Osteocyte (in vitro differentiated cells): ENCODE results near the gene SVBP. TPM values are rescaled to one million over a fixed set of nuclear protein-coding genes. Genes with fewer than 3 reads are reported as not detected.
A peak's percentile ranks its signal among the peaks of the same experiment; 100 is the strongest.

Source experiments
- DNase-seq: peaks from one replicate; pipeline ENCODE4 v3.0.0; 2021; ENCODE audit warnings: mixed read lengths; ENCODE audit not compliant: unreplicated experiment; ENCODE audit errors: extremely low spot score
- H3K27ac Mint-ChIP-seq: one replicate; pipeline ENCODE4 v1.8.0; 2021; ENCODE audit warnings: mild to moderate bottlenecking, mixed read lengths; ENCODE audit not compliant: unreplicated experiment
- H3K27me3 Mint-ChIP-seq: one replicate; pipeline ENCODE4 v1.8.0; 2021; ENCODE audit warnings: mixed read lengths; ENCODE audit not compliant: unreplicated experiment
- H3K36me3 Mint-ChIP-seq: one replicate; pipeline ENCODE4 v1.8.0; 2021; ENCODE audit warnings: mixed read lengths; ENCODE audit not compliant: unreplicated experiment
- H3K4me1 Mint-ChIP-seq: one replicate; pipeline ENCODE4 v1.8.0; 2021; ENCODE audit warnings: mixed read lengths; ENCODE audit not compliant: unreplicated experiment
- H3K4me3 Mint-ChIP-seq: one replicate; pipeline ENCODE4 v1.8.0; 2021; ENCODE audit warnings: mild to moderate bottlenecking, moderate library complexity, mixed read lengths; ENCODE audit not compliant: unreplicated experiment
- H3K9me3 Mint-ChIP-seq: one replicate; pipeline ENCODE4 v1.8.0; 2021; ENCODE audit warnings: mixed read lengths; ENCODE audit not compliant: unreplicated experiment
- total RNA-seq: library from RNA; stranded (reverse); gene quantifications from 2 replicates; pipeline ENCODE4 v1.2.1, GENCODE V29; 2021
- TF ChIP-seq, protein P1 (sequence below): fragments of 200-600 bp; sonication (generic); IDR thresholded peaks from 2 replicates; pipeline ENCODE4 v1.5.0; 2021; ENCODE audit warnings: antibody characterized with exemption, mild to moderate bottlenecking, moderate library complexity

Gene SVBP
- total RNA-seq, 1 donor from 2014 or later: 36.8 TPM

DNA sequence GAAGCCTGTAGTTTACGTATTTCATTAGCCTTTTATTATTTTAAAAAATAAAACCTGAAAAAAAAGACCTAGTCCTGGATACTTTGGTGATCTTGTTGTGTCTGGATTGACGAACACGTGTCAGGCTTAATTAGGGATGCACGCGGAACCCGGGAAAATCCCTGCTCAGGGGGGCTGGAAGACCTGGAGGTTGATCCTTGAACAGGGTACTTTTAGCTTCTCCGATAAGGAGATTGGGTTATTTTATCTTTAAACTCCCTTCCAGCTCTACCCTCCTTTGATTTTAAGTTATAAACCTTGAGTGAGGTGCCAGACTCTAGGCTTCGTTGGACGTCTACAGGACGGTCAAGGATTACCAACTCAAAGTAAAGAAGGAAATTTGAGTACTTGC is 28.7 kb upstream of the SVBP start:
- Mint-ChIP-seq H3K36me3 (peaks cover 27% of the 10 kb centered on the region), H3K4me3 (peak overlapping the region; percentile 93), H3K27me3 (no peaks in the 10 kb centered on the region), H3K27ac (peak overlapping the region; percentile 65), H3K4me1 (peaks cover 18% of the 10 kb centered on the region), H3K9me3 (no peaks in the 10 kb centered on the region)
- TF ChIP-seq, protein P1, sequence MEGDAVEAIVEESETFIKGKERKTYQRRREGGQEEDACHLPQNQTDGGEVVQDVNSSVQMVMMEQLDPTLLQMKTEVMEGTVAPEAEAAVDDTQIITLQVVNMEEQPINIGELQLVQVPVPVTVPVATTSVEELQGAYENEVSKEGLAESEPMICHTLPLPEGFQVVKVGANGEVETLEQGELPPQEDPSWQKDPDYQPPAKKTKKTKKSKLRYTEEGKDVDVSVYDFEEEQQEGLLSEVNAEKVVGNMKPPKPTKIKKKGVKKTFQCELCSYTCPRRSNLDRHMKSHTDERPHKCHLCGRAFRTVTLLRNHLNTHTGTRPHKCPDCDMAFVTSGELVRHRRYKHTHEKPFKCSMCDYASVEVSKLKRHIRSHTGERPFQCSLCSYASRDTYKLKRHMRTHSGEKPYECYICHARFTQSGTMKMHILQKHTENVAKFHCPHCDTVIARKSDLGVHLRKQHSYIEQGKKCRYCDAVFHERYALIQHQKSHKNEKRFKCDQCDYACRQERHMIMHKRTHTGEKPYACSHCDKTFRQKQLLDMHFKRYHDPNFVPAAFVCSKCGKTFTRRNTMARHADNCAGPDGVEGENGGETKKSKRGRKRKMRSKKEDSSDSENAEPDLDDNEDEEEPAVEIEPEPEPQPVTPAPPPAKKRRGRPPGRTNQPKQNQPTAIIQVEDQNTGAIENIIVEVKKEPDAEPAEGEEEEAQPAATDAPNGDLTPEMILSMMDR: no peak
- DNase-seq: no peak

DNA sequence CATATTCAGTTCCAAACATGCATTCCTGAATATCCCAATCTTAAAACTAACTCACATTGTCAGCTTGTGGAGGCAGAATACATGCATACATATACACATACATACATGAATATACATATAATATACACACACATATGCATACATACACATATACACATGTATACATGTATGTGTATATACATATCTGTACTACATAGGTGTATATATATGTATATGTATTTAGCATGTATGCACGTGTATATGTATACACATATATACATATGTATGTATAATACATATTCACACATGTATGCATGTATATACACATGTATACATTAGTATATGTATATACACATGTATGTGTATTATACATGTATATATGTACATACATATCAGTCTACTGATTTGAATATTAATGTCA is 28.0 kb upstream of the SVBP start:
- no peaks in the 10 kb centered on the region for H3K27me3 Mint-ChIP-seq
- DNase-seq: no peak
- H3K4me3 Mint-ChIP-seq: no peak overlapping the region
- peaks cover 20% of the 10 kb centered on the region for H3K36me3 Mint-ChIP-seq
- peaks cover 18% of the 10 kb centered on the region for H3K4me1 Mint-ChIP-seq
- no peaks in the 10 kb centered on the region for H3K9me3 Mint-ChIP-seq
- H3K27ac Mint-ChIP-seq: no peak overlapping the region
- TF ChIP-seq, protein P1: no peak

DNA sequence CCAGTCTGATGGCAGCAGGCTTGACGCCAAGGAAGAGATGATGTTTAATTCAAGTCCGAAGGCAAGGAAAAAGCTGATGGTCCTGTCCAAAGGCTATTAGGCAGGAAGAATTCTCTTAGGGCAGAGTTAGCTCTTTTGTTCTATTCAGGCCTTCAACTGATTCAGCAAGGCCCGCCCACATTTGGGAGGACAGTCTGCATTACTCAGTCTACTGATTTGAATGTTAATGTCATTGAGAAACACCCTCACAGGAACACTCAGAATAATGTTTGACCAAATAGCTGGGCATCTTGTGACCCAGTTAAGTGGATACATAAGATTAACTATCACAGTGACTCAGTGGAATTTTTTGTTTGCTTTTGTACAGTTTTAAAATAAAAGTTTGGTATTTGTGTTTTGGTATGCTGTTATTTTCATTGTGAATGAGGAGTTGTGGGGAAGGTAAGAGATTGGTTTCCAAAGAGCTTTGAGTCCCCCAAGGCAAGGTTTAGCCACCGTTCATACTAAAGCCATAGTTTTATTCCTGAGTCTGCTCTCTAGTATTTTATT is 27.5 kb upstream of the SVBP start:
- H3K4me3 Mint-ChIP-seq: no peak overlapping the region
- no peaks in the 10 kb centered on the region for H3K9me3 Mint-ChIP-seq
- H3K4me1 Mint-ChIP-seq: peaks cover 18% of the 10 kb centered on the region
- TF ChIP-seq, protein P1: no peak
- peaks cover 16% of the 10 kb centered on the region for H3K36me3 Mint-ChIP-seq
- no peaks in the 10 kb centered on the region for H3K27me3 Mint-ChIP-seq
- no peak for DNase-seq
- H3K27ac Mint-ChIP-seq: no peak overlapping the region

DNA sequence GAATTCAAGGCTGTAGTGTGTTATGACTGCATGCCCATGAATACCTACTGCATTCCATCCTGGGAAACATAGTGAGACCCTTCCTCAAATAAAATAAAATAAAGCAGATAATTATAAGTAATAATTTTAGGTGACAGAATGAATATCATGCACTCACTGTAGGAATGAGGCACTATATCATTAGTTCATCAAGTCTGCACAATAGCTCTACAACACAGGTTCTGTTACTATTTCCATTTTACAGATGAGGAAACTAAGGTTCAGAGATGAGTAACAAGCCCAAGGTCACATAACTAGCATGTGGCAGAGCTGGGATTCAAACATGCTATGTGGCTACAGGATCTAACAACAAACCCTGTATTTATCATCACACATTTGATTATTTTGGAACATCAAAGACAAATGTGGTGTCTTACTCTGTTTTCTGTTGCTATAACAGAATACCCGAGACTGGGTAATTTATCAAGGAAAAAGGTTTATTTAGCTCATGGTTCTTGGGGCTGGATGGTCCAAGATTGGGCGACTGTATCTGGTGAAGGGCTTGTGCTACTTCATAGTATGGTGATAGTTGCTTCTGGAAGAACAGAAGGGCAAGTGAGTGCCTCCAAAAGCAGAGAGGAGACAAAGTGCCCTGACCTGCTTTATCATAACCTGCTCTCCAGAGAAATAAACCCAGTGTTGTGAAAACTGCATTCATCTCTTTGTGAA is 24.4 kb upstream of the SVBP start:
- H3K9me3 Mint-ChIP-seq: no peaks in the 10 kb centered on the region
- no peak overlapping the region for H3K27ac Mint-ChIP-seq
- TF ChIP-seq, protein P1: no peak
- H3K4me3 Mint-ChIP-seq: no peak overlapping the region
- H3K4me1 Mint-ChIP-seq: peaks cover 5% of the 10 kb centered on the region
- no peak for DNase-seq
- H3K36me3 Mint-ChIP-seq: peaks cover 7% of the 10 kb centered on the region
- no peaks in the 10 kb centered on the region for H3K27me3 Mint-ChIP-seq

DNA sequence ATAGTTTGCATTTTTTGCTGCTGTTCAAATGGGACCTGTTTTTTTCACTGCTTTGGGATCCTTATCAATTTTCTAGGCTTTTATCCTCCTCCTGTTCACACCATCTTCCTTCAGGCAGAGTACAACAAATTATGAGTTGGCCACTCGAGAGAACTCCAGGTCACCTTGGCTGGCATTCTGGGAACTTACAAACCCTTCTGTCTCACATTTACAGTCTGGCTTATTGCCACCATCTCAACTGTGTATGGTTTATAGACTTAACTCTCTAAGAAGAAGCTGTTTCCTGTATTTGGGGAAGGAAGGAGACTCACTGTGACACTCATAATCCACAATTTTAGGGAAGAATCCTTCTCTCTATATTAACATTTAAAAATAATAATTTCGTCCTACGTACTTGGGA is 23.8 kb upstream of the SVBP start:
- Mint-ChIP-seq H3K4me1 (peaks cover 3% of the 10 kb centered on the region), H3K4me3 (no peak overlapping the region), H3K27ac (no peak overlapping the region), H3K36me3 (peaks cover 10% of the 10 kb centered on the region), H3K9me3 (no peaks in the 10 kb centered on the region), H3K27me3 (no peaks in the 10 kb centered on the region)
- no peak for DNase-seq
- TF ChIP-seq, protein P1: no peak
